Measurements from ENCODE around the gene SLC44A5. TPM values are rescaled to one million over a fixed set of nuclear protein-coding genes. Genes with fewer than 3 reads are reported as not detected.
"Not testable (repeated sequence)": the region's sequence is repeated elsewhere in the genome, so short reads cannot be mapped to it uniquely, and the experiment has no call there.

Gene SLC44A5
- total RNA-seq, 2 experiments from 2014 or later, result not detected

DNA sequence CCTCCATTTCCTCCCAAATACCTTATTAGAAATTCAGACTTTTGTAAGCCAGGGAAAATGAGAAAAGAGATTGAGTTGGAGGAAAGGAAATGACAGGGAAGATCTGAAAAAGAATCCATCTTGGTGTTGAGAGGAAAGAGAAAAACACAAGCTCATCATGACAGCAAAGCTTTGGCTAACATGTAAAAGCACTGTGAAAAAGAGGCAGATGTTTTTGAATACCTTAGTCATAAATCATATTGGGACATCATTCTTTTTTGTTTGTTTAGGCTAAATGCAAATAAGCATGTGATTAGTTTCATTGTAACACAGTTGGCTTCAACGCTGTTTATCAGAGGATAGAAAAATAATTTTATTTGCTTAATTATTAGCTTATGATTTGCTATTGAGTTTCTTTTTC lies 412.2 kb downstream of the SLC44A5 start:
- ChIA-PET POLR2A (no interaction called here), CTCF (no interaction called here)
- ATAC-seq (no peak), DNase-seq (no peak)
- Mint-ChIP-seq H3K36me3 (ENCODE audit: low read depth) (no peaks in the 10 kb centered on the region), H3K4me3 (no peak overlapping the region), H3K4me1 (no peaks in the 10 kb centered on the region), H3K9me3 (ENCODE audit: low read depth) (no peaks in the 10 kb centered on the region), H3K27me3 (peaks cover under 1% of the 10 kb centered on the region), H3K27ac (no peak overlapping the region)
- intact Hi-C loops (cut with DNase I, micrococcal nuclease), result loop anchor here in 1 of 2 experiments (10.0 kb wide), 1 partner anchor 404 kb away; no protein-coding TSS in a partner anchor

DNA sequence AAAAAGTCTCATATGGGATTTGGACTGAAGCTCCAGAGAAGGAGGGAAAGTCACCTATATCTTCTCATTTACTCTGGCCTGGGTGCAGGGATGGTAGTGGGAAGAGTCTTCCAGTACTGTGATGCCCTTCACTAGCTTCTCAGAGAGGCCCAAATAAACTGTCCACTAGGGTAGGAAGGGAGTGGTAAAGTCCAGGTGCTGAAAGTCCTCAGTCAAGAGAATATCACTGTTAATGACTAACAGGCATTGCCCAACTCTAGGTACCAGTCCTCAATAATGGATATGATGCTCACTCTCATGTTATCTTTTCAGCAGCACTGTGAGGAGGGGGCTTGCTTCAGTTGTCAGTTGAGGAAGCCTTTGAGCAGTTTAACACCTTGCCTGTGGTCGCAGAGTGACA lies 412.8 kb downstream of the SLC44A5 start:
- no peaks in the 10 kb centered on the region for H3K9me3 Mint-ChIP-seq (ENCODE audit: low read depth)
- H3K4me1 Mint-ChIP-seq, result no peaks in the 10 kb centered on the region
- intact Hi-C loops (cut with DNase I, micrococcal nuclease), result loop anchor here in 1 of 2 experiments (10.0 kb wide), 1 partner anchor 403 kb away; no protein-coding TSS in a partner anchor
- no peaks in the 10 kb centered on the region for H3K36me3 Mint-ChIP-seq (ENCODE audit: low read depth)
- ChIA-PET CTCF (no interaction called here), POLR2A (no interaction called here)
- H3K27ac Mint-ChIP-seq, result no peak overlapping the region
- no peaks in the 10 kb centered on the region for H3K27me3 Mint-ChIP-seq
- no peak for DNase-seq
- ATAC-seq, result no peak
- no peak overlapping the region for H3K4me3 Mint-ChIP-seq

DNA sequence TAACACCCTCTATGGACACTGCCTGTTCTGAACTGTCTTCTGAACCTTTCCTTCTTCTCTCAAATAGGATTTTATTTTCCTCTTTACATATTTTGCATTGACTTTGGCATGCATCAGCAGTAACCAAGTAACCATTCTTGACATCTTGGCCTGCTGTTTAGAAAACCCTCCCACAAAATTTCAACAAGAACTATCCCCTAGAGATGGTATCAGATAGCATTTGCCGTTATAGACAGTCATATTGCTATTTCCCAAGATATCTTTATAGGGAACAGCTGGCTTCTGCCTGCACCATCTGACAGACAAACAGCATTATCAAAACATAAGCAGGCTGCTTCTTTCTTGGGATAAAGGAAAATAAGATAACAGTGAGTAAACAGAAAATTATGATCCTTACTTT lies 422.0 kb downstream of the SLC44A5 start:
- CTCF ChIA-PET, result interaction anchor here (0.6 kb wide), 1 partner anchor 25 kb away, joined by 3 read pairs; no protein-coding TSS in a partner anchor
- Mint-ChIP-seq H3K27ac (no peak overlapping the region), H3K4me3 (no peak overlapping the region), H3K36me3 (ENCODE audit: low read depth) (no peaks in the 10 kb centered on the region), H3K9me3 (ENCODE audit: low read depth) (no peaks in the 10 kb centered on the region), H3K27me3 (peaks cover 2% of the 10 kb centered on the region), H3K4me1 (no peaks in the 10 kb centered on the region)
- no peak for DNase-seq
- ATAC-seq, result no peak
- POLR2A ChIA-PET, result no interaction called here
- intact Hi-C loops (cut with DNase I, micrococcal nuclease), result no loop called here

DNA sequence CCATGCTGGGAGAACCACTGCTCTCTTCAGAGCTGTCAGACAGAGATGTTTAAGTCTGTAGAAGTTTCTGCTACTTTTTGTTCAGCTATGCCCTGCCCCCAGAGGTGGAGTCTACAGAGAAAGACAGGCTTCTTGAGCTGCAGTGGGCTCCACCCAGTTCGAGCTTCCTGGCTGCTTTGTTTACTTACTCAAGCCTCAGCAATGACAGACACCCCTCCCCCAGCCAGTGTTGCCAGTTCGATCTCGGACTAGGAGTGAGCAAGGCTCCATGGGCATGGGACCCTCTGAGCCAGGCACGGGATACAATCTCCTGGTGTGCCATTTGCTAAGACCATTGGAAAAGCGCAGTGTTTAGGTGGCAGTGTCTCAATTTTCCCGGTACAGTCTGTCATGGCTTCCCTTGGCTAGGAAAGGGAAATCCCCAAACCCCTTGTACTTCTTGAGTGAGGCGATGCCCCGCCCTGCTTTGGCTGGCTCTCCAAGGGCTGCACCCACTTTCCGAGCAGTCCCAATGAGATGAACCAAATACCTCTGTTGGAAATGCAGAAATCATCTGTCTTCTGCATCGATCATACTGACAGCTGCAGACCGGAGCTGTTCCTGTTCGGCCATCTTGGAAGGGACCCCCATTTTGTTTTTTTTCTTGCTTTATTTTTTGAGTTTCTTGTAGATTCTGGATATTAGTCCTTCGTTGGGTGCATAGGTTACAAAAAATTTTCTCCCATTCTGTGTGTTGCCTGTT lies 429.5 kb downstream of the SLC44A5 start:
- H3K36me3 Mint-ChIP-seq (ENCODE audit: low read depth); H3K4me3 Mint-ChIP-seq; DNase-seq; H3K27ac Mint-ChIP-seq; ATAC-seq; H3K27me3 Mint-ChIP-seq; POLR2A ChIA-PET; H3K4me1 Mint-ChIP-seq; intact Hi-C loops (cut with DNase I, micrococcal nuclease); H3K9me3 Mint-ChIP-seq (ENCODE audit: low read depth): not testable (repeated sequence)
- CTCF ChIA-PET, result interaction anchor here (1.1 kb wide), 1 partner anchor 21 kb away, joined by 3 read pairs; no protein-coding TSS in a partner anchor

DNA sequence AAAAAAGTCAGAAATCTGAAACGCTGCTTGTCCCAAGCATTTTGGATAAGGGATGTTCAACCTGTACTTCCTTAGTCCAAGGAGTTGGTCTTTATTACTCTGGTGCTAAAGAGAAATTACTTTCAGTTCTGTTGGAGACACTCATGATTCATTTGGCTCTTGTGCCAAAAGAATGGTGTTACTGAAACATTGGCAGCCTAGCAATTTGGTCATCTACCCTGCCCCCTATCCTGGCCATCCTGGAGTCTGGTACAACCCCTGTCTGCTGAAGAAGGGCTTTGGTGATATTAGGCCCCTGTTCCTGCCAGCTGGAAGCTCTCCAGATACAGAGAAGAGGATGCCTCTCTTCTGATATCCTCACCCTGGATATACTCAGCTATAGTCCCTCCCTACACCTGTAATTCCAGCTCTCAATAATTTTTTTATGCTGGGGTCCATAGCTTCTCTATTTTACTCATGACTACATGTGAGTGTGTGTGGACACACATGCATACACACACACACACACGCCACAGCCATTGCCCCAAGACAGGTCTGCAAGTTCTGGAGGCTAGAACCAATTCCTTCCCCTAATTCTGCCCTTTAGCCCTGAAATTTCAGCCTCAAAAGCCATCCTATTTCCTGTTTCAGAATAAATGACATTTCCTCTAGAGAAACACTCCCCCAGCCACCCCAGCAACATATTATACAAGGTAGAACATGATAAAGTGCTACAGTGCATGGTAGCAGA lies 436.7 kb downstream of the SLC44A5 start:
- H3K4me3 Mint-ChIP-seq, result no peak overlapping the region
- no peak overlapping the region for H3K27ac Mint-ChIP-seq
- ChIA-PET CTCF (no interaction called here), POLR2A (no interaction called here)
- peaks cover 6% of the 10 kb centered on the region for H3K9me3 Mint-ChIP-seq (ENCODE audit: low read depth)
- no peak for DNase-seq
- ATAC-seq, result no peak
- intact Hi-C loops (cut with DNase I, micrococcal nuclease), result no loop called here
- no peaks in the 10 kb centered on the region for H3K4me1 Mint-ChIP-seq
- no peaks in the 10 kb centered on the region for H3K27me3 Mint-ChIP-seq
- H3K36me3 Mint-ChIP-seq (ENCODE audit: low read depth), result no peaks in the 10 kb centered on the region

DNA sequence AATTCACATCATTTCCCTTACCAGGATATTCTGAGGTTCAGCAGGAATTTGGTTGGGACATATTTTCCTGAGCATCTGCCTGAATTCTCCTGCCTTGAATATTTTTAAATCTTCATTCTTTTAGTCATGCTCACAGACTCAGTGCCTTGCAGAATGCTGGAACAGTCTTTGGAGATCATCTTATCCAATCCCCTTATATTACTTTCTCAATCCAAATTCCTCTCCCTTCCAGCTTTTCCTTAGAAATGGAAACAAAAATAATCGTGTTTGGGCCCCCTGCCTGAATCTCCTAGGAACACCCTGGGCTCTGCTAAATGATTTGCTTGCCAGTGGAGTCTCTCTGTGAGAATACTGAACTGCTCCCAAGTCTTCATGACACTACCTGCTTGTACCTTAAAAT lies 438.4 kb downstream of the SLC44A5 start:
- H3K4me1 Mint-ChIP-seq, result no peaks in the 10 kb centered on the region
- ChIA-PET CTCF (interaction anchor here (1.1 to 1.6 kb wide), 2 partner anchors 10 to 12 kb away, joined by 3 to 4 read pairs; no protein-coding TSS in a partner anchor), POLR2A (no interaction called here)
- no peak for DNase-seq
- no peaks in the 10 kb centered on the region for H3K27me3 Mint-ChIP-seq
- H3K9me3 Mint-ChIP-seq (ENCODE audit: low read depth), result peaks cover 6% of the 10 kb centered on the region
- ATAC-seq, result no peak
- H3K27ac Mint-ChIP-seq, result no peak overlapping the region
- intact Hi-C loops (cut with DNase I, micrococcal nuclease), result no loop called here
- no peak overlapping the region for H3K4me3 Mint-ChIP-seq
- H3K36me3 Mint-ChIP-seq (ENCODE audit: low read depth), result no peaks in the 10 kb centered on the region

DNA sequence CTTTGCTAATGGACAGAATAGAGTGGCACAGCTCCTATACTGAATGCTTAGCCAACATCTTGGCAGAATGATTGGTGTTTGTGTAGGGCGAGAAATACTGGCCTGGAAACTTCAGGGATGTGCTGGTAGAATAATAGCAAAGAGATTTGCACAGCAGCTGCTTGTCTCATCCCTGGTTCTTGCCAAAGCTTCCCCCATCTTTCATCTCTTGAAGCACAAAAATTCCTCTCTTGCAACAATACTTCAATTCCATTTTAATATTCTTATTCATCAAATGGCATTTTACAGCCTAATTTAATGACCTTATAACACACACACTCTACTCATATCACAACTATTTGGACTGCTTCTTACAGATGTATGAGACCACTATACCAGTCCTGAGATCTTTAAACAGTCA lies 439.0 kb downstream of the SLC44A5 start:
- POLR2A ChIA-PET, result no interaction called here
- Mint-ChIP-seq H3K4me1 (no peaks in the 10 kb centered on the region), H3K36me3 (ENCODE audit: low read depth) (no peaks in the 10 kb centered on the region), H3K27me3 (no peaks in the 10 kb centered on the region), H3K27ac (no peak overlapping the region), H3K4me3 (no peak overlapping the region), H3K9me3 (ENCODE audit: low read depth) (peaks cover 4% of the 10 kb centered on the region)
- intact Hi-C loops (cut with DNase I, micrococcal nuclease), result no loop called here
- DNase-seq (no peak), ATAC-seq (no peak)
- CTCF ChIA-PET, result interaction anchor here (1.6 kb wide), 1 partner anchor 9 kb away, joined by 4 read pairs; no protein-coding TSS in a partner anchor

DNA sequence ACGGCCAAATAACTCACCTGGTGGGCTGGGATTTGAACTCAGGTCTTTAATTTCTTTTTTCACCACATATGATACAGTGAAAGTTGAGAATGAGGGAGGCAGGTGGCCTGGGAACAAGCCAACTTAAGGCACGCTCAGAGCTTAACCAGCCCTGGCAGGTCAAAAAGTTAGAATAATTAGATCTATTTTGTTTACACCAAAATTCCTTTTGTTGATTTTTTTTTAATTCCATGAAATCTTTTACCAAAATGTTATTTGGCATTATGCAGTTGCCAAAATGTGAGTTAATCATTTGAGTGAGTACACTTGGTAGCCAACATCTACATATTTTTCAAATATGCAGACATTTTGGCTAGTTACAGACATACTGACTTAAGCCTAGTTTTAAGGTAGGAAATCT lies 439.9 kb downstream of the SLC44A5 start:
- intact Hi-C loops (cut with DNase I, micrococcal nuclease), result no loop called here
- DNase-seq, result no peak
- Mint-ChIP-seq H3K9me3 (ENCODE audit: low read depth) (peaks cover 1% of the 10 kb centered on the region), H3K27me3 (no peaks in the 10 kb centered on the region), H3K4me3 (no peak overlapping the region), H3K36me3 (ENCODE audit: low read depth) (no peaks in the 10 kb centered on the region), H3K4me1 (no peaks in the 10 kb centered on the region), H3K27ac (no peak overlapping the region)
- ChIA-PET CTCF (interaction anchor here (1.6 kb wide), 1 partner anchor 8 kb away, joined by 4 read pairs; no protein-coding TSS in a partner anchor), POLR2A (no interaction called here)
- no peak for ATAC-seq

DNA sequence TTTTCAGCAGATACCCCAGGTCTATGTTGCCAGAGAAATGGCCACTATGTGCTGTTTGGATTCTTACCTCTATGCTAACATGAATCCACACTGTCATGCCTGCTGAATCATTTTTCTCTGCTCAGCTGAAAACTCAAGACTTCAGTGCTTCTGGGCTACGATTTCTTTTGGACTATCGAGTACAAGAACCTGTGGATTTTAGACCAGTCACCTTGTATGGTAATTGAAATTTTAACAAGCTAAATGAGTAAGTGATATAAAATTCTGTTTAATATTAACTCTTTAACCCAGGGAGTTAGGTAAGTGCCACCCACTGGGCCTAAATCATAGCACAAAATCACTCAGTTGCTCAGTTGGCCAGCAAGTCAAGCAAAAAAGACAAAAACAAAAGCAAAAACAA lies 440.9 kb downstream of the SLC44A5 start:
- Mint-ChIP-seq H3K4me1 (no peaks in the 10 kb centered on the region), H3K4me3 (no peak overlapping the region), H3K36me3 (ENCODE audit: low read depth) (no peaks in the 10 kb centered on the region), H3K9me3 (ENCODE audit: low read depth) (no peaks in the 10 kb centered on the region), H3K27me3 (no peaks in the 10 kb centered on the region), H3K27ac (no peak overlapping the region)
- POLR2A ChIA-PET, result no interaction called here
- no peak for ATAC-seq
- CTCF ChIA-PET, result no interaction called here
- intact Hi-C loops (cut with DNase I, micrococcal nuclease), result no loop called here
- no peak for DNase-seq

DNA sequence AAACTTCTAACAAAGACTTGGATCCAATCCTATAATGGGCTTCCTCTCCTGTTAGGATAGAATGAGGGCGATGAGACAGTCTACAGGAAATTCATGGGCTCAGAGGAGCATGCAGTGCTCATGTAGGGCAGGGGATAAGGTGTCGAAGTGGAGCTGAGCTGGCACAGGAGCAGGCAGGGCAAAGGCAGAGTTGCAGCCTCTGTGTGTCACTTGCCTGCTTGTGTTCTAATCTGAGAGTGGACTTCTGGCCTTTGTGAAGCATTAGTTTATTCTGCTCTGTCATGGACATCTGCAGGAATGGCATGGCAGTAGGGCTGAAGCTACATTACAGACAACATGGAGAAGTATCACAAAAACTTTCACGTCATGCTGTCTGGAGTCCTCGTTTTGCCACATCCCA lies 444.1 kb downstream of the SLC44A5 start:
- H3K36me3 Mint-ChIP-seq (ENCODE audit: low read depth), result no peaks in the 10 kb centered on the region
- no peak overlapping the region for H3K4me3 Mint-ChIP-seq
- no peak for ATAC-seq
- CTCF ChIA-PET, result no interaction called here
- DNase-seq, result no peak
- POLR2A ChIA-PET, result no interaction called here
- no peaks in the 10 kb centered on the region for H3K9me3 Mint-ChIP-seq (ENCODE audit: low read depth)
- no peaks in the 10 kb centered on the region for H3K27me3 Mint-ChIP-seq
- intact Hi-C loops (cut with DNase I, micrococcal nuclease), result no loop called here
- H3K4me1 Mint-ChIP-seq, result no peaks in the 10 kb centered on the region
- H3K27ac Mint-ChIP-seq, result no peak overlapping the region

DNA sequence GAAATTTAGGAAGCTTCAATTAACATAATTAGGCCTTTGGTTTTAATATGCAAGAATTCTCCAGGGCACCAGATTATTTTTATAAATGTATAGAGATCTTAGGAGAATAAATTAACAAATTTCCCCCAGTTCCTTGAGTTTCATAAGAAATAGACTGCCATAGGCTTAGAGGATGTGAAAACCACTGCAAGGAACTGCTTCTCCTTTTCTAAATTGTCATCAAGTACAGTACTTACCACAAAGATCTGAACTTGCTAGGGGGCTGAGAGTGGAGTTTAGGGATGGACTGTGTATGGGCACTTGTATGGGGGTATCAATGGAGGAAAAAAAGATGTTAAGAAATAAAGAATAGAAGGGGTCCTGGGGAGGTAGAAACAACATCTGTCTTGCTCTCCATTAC lies 445.6 kb downstream of the SLC44A5 start:
- no peaks in the 10 kb centered on the region for H3K9me3 Mint-ChIP-seq (ENCODE audit: low read depth)
- no peaks in the 10 kb centered on the region for H3K4me1 Mint-ChIP-seq
- no peak for ATAC-seq
- H3K27me3 Mint-ChIP-seq, result no peaks in the 10 kb centered on the region
- no peak overlapping the region for H3K4me3 Mint-ChIP-seq
- no peak for DNase-seq
- ChIA-PET POLR2A (no interaction called here), CTCF (no interaction called here)
- intact Hi-C loops (cut with DNase I, micrococcal nuclease), result no loop called here
- H3K27ac Mint-ChIP-seq, result no peak overlapping the region
- H3K36me3 Mint-ChIP-seq (ENCODE audit: low read depth), result no peaks in the 10 kb centered on the region

DNA sequence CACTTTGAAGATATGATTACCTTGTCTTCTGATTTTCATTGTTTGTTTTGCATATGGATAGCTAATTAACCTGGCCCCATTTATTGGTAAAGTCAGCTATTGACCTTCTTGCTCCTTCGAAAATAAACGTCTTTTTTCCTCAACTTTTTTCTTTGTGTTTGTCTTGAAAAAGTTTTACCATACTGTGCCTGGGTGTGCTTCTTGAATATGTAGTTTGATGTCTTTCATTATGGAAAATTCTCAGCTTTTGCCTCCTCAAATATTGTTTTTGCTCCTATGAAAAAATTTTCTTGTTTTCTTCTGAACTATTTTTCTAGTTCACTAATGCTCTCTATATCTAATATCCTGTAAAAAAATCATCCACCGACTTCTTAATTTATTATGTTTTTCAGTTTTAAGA lies 451.8 kb downstream of the SLC44A5 start:
- H3K36me3 Mint-ChIP-seq (ENCODE audit: low read depth), result no peaks in the 10 kb centered on the region
- ChIA-PET CTCF (no interaction called here), POLR2A (no interaction called here)
- ATAC-seq (no peak), DNase-seq (no peak)
- H3K4me3 Mint-ChIP-seq, result no peak overlapping the region
- intact Hi-C loops (cut with DNase I, micrococcal nuclease), result no loop called here
- H3K27me3 Mint-ChIP-seq, result peaks cover 3% of the 10 kb centered on the region
- no peaks in the 10 kb centered on the region for H3K4me1 Mint-ChIP-seq
- H3K9me3 Mint-ChIP-seq (ENCODE audit: low read depth), result no peaks in the 10 kb centered on the region
- H3K27ac Mint-ChIP-seq, result no peak overlapping the region

Measured in activated CD4-positive, alpha-beta T cell treated with anti-CD3 and anti-CD28 coated beads for 36 hours (primary cell).